Measurements from ENCODE around the gene NUDT7.
A peak's percentile ranks its signal among the peaks of the same experiment; 100 is the strongest.

The NUDT7 gene

GRCh38 chr16:77784441-77785372 lies 62.4 kb downstream of the NUDT7 start:
- peak; percentile 35 for TF ChIP-seq CTCF (IDR thresholded peaks at IDR 0.05; ENCODE audit: insufficient read depth, low read length, missing control alignments)
- no peak overlapping the region for H3K4me3 ChIP-seq (ENCODE audit: low read depth, low read length)
- ChIA-PET POLR2A (no interaction called here), CTCF (interaction anchor here (0.8 to 3.8 kb wide), 10 partner anchors 14 to 185 kb away, joined by 3 to 11 read pairs (median 6); no protein-coding TSS in a partner anchor)
- DNase-seq (ENCODE audit: low read depth, low spot score): no peak

DNA sequence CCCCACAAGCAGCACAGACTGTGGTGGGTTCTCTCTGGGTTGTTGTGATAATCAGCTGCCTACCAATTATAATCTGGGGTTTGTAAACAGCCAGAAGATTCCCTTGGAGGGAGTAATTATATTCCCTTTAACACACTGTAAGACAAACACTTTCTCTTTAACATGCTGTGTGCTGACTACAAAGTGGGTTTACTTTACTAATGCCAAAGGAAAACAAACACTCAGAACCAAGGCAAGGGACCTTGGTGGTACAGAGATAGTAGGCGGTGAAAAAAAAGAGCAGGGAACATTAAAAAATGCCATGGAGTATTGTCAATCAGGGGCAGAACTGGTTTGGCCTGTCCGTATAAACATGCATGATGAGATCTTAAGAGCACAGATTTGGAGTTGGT lies 63.1 kb downstream of the NUDT7 start:
- no peak for DNase-seq (ENCODE audit: low read depth, low spot score)
- POLR2A ChIA-PET: no interaction called here
- CTCF ChIA-PET: interaction anchor here (1.4 to 3.8 kb wide), 8 partner anchors 11 to 180 kb away, joined by 3 to 11 read pairs (median 6); no protein-coding TSS in a partner anchor
- H3K4me3 ChIP-seq (ENCODE audit: low read depth, low read length): no peak overlapping the region
- no peak for TF ChIP-seq CTCF (IDR thresholded peaks at IDR 0.05; ENCODE audit: insufficient read depth, low read length, missing control alignments)

DNA sequence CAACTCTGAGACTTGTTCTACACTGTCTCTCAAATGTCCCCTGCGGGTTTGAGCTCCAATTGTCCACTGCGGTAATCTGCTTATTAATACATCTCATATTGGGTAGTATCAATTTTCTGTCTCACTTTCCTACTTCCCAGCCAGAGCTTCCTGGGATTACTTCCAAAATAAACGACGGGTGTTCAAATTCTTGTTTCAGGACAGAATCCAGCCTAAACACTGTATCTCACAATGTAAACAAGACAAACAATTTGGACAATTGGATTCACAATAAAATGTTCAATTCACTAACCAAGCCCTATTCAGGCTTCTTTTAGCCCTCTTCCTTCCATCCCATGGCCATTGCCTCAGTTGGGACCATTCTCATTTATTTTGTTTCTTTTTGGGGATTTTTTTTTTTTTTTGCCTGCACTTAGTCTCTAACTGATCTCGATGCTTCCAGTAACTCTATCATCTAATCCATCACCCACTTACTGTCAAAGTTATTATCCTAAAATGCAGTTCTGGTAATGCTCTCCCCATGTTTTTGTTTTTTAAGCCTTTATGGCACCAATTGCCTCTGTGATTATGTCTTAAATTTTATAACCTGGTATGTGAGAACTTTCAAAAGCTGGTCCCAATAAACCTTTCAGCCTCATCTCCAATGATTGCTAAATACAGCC lies 64.0 kb downstream of the NUDT7 start:
- POLR2A ChIA-PET: interaction anchor here (0.6 kb wide), 1 partner anchor 19 kb away, joined by 4 read pairs; no protein-coding TSS in a partner anchor
- no peak overlapping the region for H3K4me3 ChIP-seq (ENCODE audit: low read depth, low read length)
- no peak for DNase-seq (ENCODE audit: low read depth, low spot score)
- CTCF ChIA-PET: interaction anchor here (1.4 to 3.8 kb wide), 8 partner anchors 10 to 190 kb away, joined by 3 to 11 read pairs (median 5); no protein-coding TSS in a partner anchor
- TF ChIP-seq CTCF (IDR thresholded peaks at IDR 0.05; ENCODE audit: insufficient read depth, low read length, missing control alignments): no peak

DNA sequence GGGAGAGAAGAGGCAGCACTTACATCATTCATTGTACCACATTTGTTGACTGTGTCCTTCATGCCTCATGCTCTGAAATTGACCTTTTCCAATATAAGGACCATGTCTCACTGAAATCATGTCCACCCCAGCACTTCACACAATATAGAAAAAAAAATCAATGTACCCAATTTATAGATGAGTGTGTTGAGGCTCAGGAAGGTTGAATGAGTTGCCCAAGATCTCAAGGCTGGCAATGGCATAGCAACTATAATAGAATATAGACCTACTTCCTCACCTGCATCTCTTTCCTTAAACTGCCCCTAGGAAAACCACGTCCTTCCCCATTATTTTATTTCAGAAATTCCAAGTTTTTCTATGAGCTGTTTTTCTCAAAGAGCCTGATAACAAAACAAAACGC lies 65.1 kb downstream of the NUDT7 start:
- no peak for TF ChIP-seq CTCF (IDR thresholded peaks at IDR 0.05; ENCODE audit: insufficient read depth, low read length, missing control alignments)

DNA sequence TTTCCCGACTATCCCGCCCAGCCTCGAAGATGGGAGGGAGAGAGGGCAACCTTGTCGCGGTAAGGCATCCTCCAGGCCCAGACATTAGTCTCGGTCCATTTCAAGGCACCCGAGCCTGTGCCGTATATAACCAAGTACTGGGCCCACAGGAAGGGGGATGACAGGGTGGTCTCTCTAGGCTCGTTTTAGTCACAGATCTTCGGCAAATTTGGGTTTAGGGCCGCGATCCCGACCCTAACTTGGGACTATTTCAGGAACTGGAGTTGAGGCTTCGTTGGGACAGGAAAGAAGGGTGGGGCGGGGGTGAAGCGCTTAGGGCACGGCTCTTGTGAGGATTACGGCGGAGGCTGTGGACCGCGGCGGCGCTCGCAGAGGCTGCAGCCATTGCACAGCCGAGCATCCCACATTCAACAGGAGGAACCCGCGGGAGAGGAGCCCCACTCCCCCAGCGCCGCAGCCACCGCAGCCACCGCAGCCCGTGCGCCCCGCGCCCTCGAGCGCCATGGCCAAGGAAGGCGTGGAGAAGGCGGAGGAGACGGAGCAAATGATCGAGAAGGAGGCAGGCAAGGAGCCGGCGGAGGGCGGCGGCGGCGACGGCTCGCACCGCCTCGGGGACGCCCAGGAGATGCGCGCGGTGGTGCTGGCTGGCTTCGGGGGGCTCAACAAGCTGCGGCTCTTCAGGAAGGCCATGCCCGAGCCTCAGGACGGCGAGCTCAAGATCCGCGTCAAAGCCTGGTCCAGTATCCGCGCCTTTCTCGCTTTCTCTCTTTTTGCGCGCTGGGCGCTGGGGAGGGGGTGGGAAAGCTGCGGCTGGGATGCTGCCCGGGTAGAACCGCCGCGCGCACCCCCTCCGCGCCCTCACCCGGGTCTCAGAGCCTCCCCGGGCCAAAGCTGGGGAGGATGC lies 66.1 kb downstream of the NUDT7 start, which contains the start of gene VAT1L:
Gene VAT1L (plus strand): TSS at position 384 of the 904 bp plus-strand sequence. CDS start 119 bp downstream, at position 503.
- H3K4me3 ChIP-seq (ENCODE audit: low read depth, low read length): peak within 1 kb of the TSS; percentile 85
- TF ChIP-seq CTCF (IDR thresholded peaks at IDR 0.05; ENCODE audit: insufficient read depth, low read length, missing control alignments): no peak
- CTCF ChIA-PET: interaction anchor here (2.8 to 3.1 kb wide), 3 partner anchors 7 to 181 kb away, joined by 10 to 16 read pairs (median 13); no protein-coding TSS in a partner anchor
- POLR2A ChIA-PET: interaction anchor here (1.0 to 1.7 kb wide), 2 partner anchors 8 to 45 kb away, joined by 3 to 6 read pairs; no protein-coding TSS in a partner anchor
- DNase-seq (ENCODE audit: low read depth, low spot score): no peak

More for the DNA sequence above, 65.1 kb downstream of the NUDT7 start:
- no peak for DNase-seq (ENCODE audit: low read depth, low spot score)
- H3K4me3 ChIP-seq (ENCODE audit: low read depth, low read length): no peak overlapping the region
- CTCF ChIA-PET: interaction anchor here (1.4 to 1.7 kb wide), 2 partner anchors 112 to 189 kb away, joined by 4 to 5 read pairs; no protein-coding TSS in a partner anchor
- POLR2A ChIA-PET: no interaction called here

Data from AG04449 (cell line).